NT2/D1 (cell line): ENCODE results near the gene CEP85.

ENCODE experiments used
- SUZ12 ChIP-seq: IDR thresholded peaks from 2 replicates; pipeline ENCODE4 v1.6.1; 2011; ENCODE audit not compliant: insufficient read length, insufficient read depth; ENCODE audit errors: extremely low read depth
- ZNF274 ChIP-seq: IDR thresholded peaks from 2 replicates; pipeline ENCODE4 v1.6.1; 2011; ENCODE audit warnings: mild to moderate bottlenecking, low read depth, low read length

- no peak for TF ChIP-seq SUZ12
- TF ChIP-seq ZNF274 = no peak
Observed at GRCh38 chr1:26190373-26190987, 43.5 kb upstream of the CEP85 start, which contains the start of gene CATSPER4.
